T-helper 2 cell treated with Interferon-gamma antibody and Interleukin-4, amounts not matched to agents 5 μg/mL and 100 μg/mL, for 36 hours (primary cell): Measurements from ENCODE around the gene RAET1L.
A peak's percentile ranks its signal among the peaks of the same experiment; 100 is the strongest.
"Not testable (repeated sequence)": the region's sequence is repeated elsewhere in the genome, so short reads cannot be mapped to it uniquely, and the experiment has no call there.

Source experiments
- DNase-seq: peaks from one replicate; pipeline ENCODE4 v3.0.0; 2021; ENCODE audit warnings: low spot score
- H3K27ac Mint-ChIP-seq: one replicate; pipeline ENCODE4 v1.8.0; 2021; ENCODE audit warnings: mild to moderate bottlenecking, mixed read lengths
- H3K27me3 Mint-ChIP-seq: one replicate; pipeline ENCODE4 v1.8.0; 2021; ENCODE audit warnings: low read depth, mixed read lengths
- H3K36me3 Mint-ChIP-seq: one replicate; pipeline ENCODE4 v1.8.0; 2021; ENCODE audit warnings: low read depth, mixed read lengths
- H3K4me1 Mint-ChIP-seq: one replicate; pipeline ENCODE4 v1.8.0; 2021; ENCODE audit warnings: low read depth, mixed read lengths
- H3K4me3 Mint-ChIP-seq: one replicate; pipeline ENCODE4 v1.8.0; 2022; ENCODE audit warnings: mild to moderate bottlenecking, moderate library complexity, mixed read lengths
- H3K9me3 Mint-ChIP-seq: one replicate; pipeline ENCODE4 v1.8.0; 2021; ENCODE audit warnings: mixed read lengths

The RAET1L gene

GRCh38 chr6:150003599-150003998, 21.7 kb downstream of the RAET1L start:
- peak overlapping the region; percentile 73 for H3K27ac Mint-ChIP-seq
- not testable (repeated sequence) for H3K36me3 Mint-ChIP-seq, H3K9me3 Mint-ChIP-seq, DNase-seq
- peaks cover 38% of the 10 kb centered on the region for H3K4me1 Mint-ChIP-seq
- H3K27me3 Mint-ChIP-seq: peaks cover 25% of the 10 kb centered on the region
- H3K4me3 Mint-ChIP-seq: peak overlapping the region; percentile 93

- Mint-ChIP-seq H3K36me3 (peaks cover 4% of the 10 kb centered on the region), H3K27me3 (peaks cover 21% of the 10 kb centered on the region), H3K4me3 (no peak overlapping the region), H3K27ac (no peak overlapping the region), H3K4me1 (peaks cover 38% of the 10 kb centered on the region), H3K9me3 (peaks cover 4% of the 10 kb centered on the region)
- no peak for DNase-seq
These were observed 22.6 kb downstream of the RAET1L start for GRCh38 chr6:150002710-150003109.

DNA sequence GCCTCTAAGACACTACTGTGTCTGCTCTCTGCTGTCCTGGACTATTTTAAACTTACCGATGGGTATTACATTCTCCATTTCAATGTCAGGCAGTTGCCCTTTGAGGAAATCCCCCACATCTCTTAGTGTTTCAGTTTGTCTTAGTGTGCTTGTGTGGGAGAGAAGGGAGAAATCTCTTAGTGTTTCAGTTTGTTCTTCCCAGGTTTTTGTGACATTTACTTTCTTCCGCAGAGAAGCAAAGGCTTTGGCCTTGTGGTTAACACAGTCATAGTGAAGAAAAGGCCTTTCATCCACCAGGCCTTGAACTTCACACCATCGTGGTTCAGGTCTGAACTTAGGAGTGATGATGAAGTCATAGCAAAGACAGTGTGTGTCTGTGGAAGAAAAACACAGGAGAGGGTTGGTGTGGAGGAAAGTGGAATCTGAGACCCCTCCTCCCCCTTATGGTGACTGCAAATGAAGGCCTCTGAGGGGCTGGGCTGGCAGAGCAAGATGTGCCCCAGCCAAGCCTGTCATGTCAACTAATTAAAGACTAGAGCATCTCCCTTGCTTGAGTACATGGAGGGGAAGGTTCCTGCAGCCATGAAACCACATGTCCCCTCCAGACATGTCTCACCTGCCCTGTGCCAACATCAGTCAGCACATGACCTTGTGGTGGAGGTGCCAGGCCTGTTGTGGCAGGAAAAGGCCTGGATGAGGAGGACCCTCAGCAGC, 23.9 kb downstream of the RAET1L start:
- Mint-ChIP-seq H3K4me1 (peaks cover 34% of the 10 kb centered on the region), H3K36me3 (peaks cover 4% of the 10 kb centered on the region), H3K27ac (peak overlapping the region; percentile 1), H3K27me3 (peaks cover 32% of the 10 kb centered on the region), H3K4me3 (peak overlapping the region; percentile 5), H3K9me3 (peaks cover 4% of the 10 kb centered on the region)
- DNase-seq: peak; percentile 67

GRCh38 chr6:149999636-150000035, 25.7 kb downstream of the RAET1L start:
- Mint-ChIP-seq H3K4me3 (no peak overlapping the region), H3K36me3 (peaks cover 4% of the 10 kb centered on the region), H3K9me3 (peaks cover 4% of the 10 kb centered on the region), H3K27ac (no peak overlapping the region), H3K27me3 (peaks cover 39% of the 10 kb centered on the region), H3K4me1 (peaks cover 28% of the 10 kb centered on the region)
- DNase-seq: no peak

GRCh38 chr6:149995971-149996370, 29.4 kb downstream of the RAET1L start:
- Mint-ChIP-seq H3K27me3 (peaks cover 69% of the 10 kb centered on the region), H3K9me3 (no peaks in the 10 kb centered on the region), H3K4me3 (no peak overlapping the region), H3K36me3 (peaks cover 2% of the 10 kb centered on the region), H3K27ac (no peak overlapping the region), H3K4me1 (peaks cover 18% of the 10 kb centered on the region)
- DNase-seq: no peak

DNA sequence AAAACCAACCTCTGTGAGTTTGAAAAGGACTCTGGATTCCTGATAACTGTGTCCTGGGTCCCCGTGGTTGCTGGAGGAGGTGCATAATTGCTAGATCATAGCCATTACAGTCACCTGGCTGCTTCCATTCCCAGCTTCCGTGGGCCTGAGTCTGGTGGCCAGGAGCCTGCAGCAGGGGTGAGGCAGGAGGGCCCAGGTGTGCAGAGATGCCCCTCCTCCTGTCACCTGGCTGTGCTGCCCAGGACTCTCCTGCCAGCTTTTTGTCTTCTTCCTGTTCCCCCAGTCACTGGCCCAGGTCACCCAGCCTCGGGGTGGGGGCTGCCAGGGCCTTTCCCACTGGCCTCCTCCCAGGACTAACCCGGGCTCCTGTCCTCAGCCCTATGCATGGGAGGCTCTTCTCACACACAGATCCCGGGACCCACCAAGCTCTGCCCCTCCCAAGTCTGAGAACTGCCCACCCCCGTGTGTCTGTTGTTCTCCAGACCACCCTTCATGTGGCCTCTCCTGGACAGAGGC, 30.0 kb downstream of the RAET1L start:
- Mint-ChIP-seq H3K4me3 (no peak overlapping the region), H3K36me3 (peaks cover 3% of the 10 kb centered on the region), H3K27me3 (peaks cover 74% of the 10 kb centered on the region), H3K4me1 (peaks cover 15% of the 10 kb centered on the region), H3K27ac (no peak overlapping the region), H3K9me3 (no peaks in the 10 kb centered on the region)
- no peak for DNase-seq

DNA sequence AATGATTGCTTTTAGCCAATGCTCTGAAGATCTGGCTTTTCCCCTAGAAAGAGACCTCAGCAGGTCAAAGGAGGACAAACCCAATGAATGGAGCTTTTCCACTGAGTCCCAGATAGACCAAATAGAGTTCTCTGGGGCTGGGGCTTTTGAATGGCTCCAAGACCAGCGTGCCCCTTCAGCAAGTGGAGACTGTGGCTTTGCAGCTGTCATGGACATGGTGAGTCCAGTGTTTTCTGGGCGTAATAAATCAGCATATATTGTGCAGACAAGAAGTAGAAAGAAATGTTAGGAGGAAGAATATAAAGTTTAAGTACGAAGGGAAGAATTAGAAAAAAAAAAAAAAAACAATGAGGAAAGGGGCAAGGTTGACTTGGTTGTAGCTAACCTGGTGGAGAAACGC, 33.5 kb downstream of the RAET1L start:
- Mint-ChIP-seq H3K27ac (no peak overlapping the region), H3K9me3 (peaks cover 17% of the 10 kb centered on the region), H3K4me1 (peaks cover 30% of the 10 kb centered on the region), H3K4me3 (peak overlapping the region; percentile 90), H3K36me3 (peaks cover 9% of the 10 kb centered on the region), H3K27me3 (peaks cover 94% of the 10 kb centered on the region)
- DNase-seq: no peak

DNA sequence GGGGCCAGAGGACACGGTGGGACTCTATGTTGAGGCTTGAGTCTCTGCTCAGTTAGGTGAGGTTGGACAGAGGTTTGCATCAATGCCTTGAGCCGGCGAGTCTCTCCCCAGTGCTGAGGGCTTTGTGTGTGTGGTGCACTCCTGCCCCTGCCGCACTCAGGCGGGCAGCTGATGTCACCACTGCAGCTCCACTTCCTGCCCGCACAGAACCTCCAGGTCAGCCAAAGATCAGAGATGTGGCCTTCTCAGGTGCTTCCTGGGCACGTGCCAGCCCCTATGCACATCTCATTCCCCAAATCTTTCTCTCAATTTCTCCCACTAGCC, 33.9 kb downstream of the RAET1L start:
- Mint-ChIP-seq H3K9me3 (peaks cover 17% of the 10 kb centered on the region), H3K4me1 (peaks cover 30% of the 10 kb centered on the region), H3K4me3 (peak overlapping the region; percentile 90), H3K27me3 (peaks cover 94% of the 10 kb centered on the region)
- not testable (repeated sequence) for DNase-seq, H3K36me3 Mint-ChIP-seq, H3K27ac Mint-ChIP-seq

GRCh38 chr6:149990661-149991471, 34.5 kb downstream of the RAET1L start:
- peak overlapping the region; percentile 90 for H3K4me3 Mint-ChIP-seq
- peaks cover 9% of the 10 kb centered on the region for H3K36me3 Mint-ChIP-seq
- peaks cover 17% of the 10 kb centered on the region for H3K9me3 Mint-ChIP-seq
- peaks cover 30% of the 10 kb centered on the region for H3K4me1 Mint-ChIP-seq
- peaks cover 94% of the 10 kb centered on the region for H3K27me3 Mint-ChIP-seq
- H3K27ac Mint-ChIP-seq: peak overlapping the region; percentile 71
- DNase-seq: no peak

DNA sequence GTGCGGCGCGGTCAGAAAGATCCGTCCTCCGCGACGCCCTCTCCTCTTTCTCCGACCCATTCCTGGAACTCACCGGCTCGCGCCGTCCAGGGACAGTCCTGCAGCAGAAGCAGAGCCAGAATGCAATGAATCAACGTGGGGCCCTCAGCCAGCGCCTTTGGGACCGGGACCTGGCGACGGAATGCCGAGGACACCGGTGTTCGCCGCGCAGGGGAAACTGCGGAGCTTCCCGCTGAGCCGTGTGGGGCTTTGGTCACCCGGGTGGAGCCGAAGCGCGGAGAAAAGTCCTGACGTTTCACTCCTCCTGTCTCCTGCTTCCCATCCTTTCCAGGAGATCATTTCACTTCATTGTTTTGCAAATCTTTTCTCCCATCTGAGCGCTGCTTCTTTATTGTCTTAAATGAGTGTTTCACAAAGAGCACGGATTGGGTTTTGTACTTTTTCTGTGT, 35.1 kb downstream of the RAET1L start:
- peak overlapping the region; percentile 90 for H3K4me3 Mint-ChIP-seq
- H3K36me3 Mint-ChIP-seq: peaks cover 9% of the 10 kb centered on the region
- H3K9me3 Mint-ChIP-seq: peaks cover 17% of the 10 kb centered on the region
- peaks cover 30% of the 10 kb centered on the region for H3K4me1 Mint-ChIP-seq
- DNase-seq: no peak
- H3K27me3 Mint-ChIP-seq: peaks cover 96% of the 10 kb centered on the region
- H3K27ac Mint-ChIP-seq: peak overlapping the region; percentile 71

DNA sequence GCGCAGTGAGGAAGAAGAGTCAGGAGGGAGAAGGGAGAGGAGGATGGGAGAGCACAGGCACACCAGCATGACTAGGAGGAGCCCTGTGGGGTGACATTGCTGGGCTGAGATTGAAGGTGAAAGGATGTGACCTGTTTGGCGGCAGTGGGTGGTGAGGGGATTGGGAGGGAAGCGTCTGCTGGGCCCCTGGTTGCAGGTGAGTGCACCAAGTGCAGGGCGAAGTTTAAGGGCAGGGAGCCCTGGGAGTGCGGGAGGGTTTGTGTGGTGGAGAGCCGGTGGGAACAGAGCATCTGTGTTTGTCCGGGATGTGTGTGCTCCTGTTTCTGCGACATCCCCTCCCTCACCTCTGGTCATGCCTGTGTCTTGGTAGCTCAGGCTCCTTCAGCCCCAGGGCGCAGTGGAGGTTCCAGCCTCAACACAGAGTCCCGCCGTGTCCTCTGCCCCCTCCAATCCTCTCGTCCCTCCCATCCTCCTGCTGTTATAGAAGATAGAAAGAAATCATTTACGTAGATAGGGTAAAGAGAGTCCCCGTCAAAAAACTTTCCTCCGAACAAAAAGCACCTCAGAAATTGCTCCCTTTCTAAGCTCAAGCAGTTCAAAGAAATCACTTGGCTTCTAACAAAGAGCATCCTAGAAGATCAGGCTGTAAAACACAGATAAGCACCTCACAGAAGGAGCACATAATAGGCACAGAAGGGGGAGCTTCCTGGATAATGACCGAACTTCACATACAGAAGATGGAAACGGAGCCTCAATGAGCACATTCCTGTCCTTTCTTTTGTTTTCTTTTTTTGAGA, 36.6 kb downstream of the RAET1L start:
- Mint-ChIP-seq H3K27ac (no peak overlapping the region), H3K36me3 (peaks cover 9% of the 10 kb centered on the region), H3K9me3 (peaks cover 17% of the 10 kb centered on the region), H3K4me3 (peak overlapping the region; percentile 20), H3K27me3 (peaks cover 96% of the 10 kb centered on the region), H3K4me1 (peaks cover 30% of the 10 kb centered on the region)
- DNase-seq: no peak

- Mint-ChIP-seq H3K4me3 (no peak overlapping the region), H3K4me1 (peaks cover 30% of the 10 kb centered on the region), H3K9me3 (peaks cover 17% of the 10 kb centered on the region), H3K36me3 (peaks cover 9% of the 10 kb centered on the region), H3K27ac (no peak overlapping the region), H3K27me3 (peaks cover 96% of the 10 kb centered on the region)
- DNase-seq: no peak
These were observed 37.7 kb downstream of the RAET1L start for GRCh38 chr6:149987602-149988107.

DNA sequence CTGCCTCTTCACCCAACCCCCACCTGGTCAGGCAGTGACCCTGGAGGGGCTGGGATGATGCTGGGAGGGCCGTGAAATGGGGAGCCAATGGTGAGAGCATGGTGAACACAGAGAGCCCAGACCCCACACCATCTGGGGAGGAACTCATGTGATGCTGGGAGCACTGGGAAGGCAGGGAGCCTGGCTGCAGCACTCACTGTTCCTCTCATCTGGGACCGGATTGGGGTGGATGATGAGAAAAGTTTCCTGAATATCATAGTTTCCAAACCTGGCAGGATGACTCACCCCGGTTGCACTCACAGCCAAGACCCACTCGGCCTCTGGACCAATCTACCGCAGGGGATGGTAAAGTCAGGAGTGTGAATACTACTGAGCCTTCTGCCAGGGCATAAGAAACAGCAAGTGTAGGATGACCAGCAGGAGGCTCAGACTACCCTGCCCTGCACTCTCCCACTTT, 39.8 kb downstream of the RAET1L start:
- Mint-ChIP-seq H3K9me3 (peaks cover 17% of the 10 kb centered on the region), H3K27ac (no peak overlapping the region), H3K4me1 (peaks cover 24% of the 10 kb centered on the region), H3K36me3 (peaks cover 8% of the 10 kb centered on the region), H3K27me3 (peaks cover 95% of the 10 kb centered on the region), H3K4me3 (no peak overlapping the region)
- no peak for DNase-seq
